Astrocyte of the cerebellum (primary cell): ENCODE measurements around the gene ECT2.

Experiments used
- DNase-seq: peaks from one replicate; pipeline ENCODE4 v3.0.0-alpha.2; 2011; ENCODE audit warnings: low read depth
- H3K4me3 ChIP-seq: 2 replicates; pipeline ENCODE4 v1.5.1; 2011; ENCODE audit warnings: mild to moderate bottlenecking, low read depth, low read length, moderate library complexity
- CTCF ChIP-seq: IDR thresholded peaks from 2 replicates; pipeline ENCODE4 v1.5.1; 2012; ENCODE audit warnings: low read length, low read depth, moderate library complexity, mild to moderate bottlenecking; ENCODE audit errors: missing control alignments
- in situ Hi-C: cut with HindIII; loops from 2 replicates; pipeline ENCODE4 v1.10.0; 2017; ENCODE audit warnings: low sequenced_read_pairs

ECT2 gene

GRCh38 chr3:172836390-172836997 is 86.0 kb downstream of the ECT2 start:
- peak; percentile 41 for DNase-seq
- peak; percentile 72 for TF ChIP-seq CTCF
- H3K4me3 ChIP-seq: no peak overlapping the region
- in situ Hi-C loops: no loop called here

GRCh38 chr3:172839679-172840078 is 89.2 kb downstream of the ECT2 start:
- TF ChIP-seq CTCF: no peak
- DNase-seq: no peak
- in situ Hi-C loops: no loop called here
- no peak overlapping the region for H3K4me3 ChIP-seq

GRCh38 chr3:172840463-172840862 is 89.9 kb downstream of the ECT2 start:
- DNase-seq: no peak
- TF ChIP-seq CTCF: no peak
- no peak overlapping the region for H3K4me3 ChIP-seq
- in situ Hi-C loops: no loop called here

GRCh38 chr3:172840913-172841312 is 90.4 kb downstream of the ECT2 start:
- in situ Hi-C loops: no loop called here
- TF ChIP-seq CTCF: no peak
- no peak for DNase-seq
- H3K4me3 ChIP-seq: no peak overlapping the region

- no peak for TF ChIP-seq CTCF
- no peak for DNase-seq
Measured at GRCh38 chr3:172844428-172844827, 93.9 kb downstream of the ECT2 start.

GRCh38 chr3:172846103-172846561 is 95.6 kb downstream of the ECT2 start:
- no peak for DNase-seq
- in situ Hi-C loops: no loop called here

More at GRCh38 chr3:172844428-172844827, 93.9 kb downstream of the ECT2 start:
- in situ Hi-C loops: no loop called here
- H3K4me3 ChIP-seq: no peak overlapping the region

More at GRCh38 chr3:172846103-172846561, 95.6 kb downstream of the ECT2 start:
- TF ChIP-seq CTCF: no peak
- no peak overlapping the region for H3K4me3 ChIP-seq
